Kidney (tissue), 14 donors: ENCODE data around the gene BCL7A. TPM values are rescaled to one million over a fixed set of nuclear protein-coding genes. Genes with fewer than 3 reads are reported as not detected.

Experiments used
- DNase-seq, 5 donors: peaks; one replicate each; pipeline ENCODE4 v3.0.0-alpha.2; 2013 to 2020
- FAIRE-seq: peaks from 2 replicates; lab custom pipeline; 2012; peaks lifted over from hg19 to GRCh38; lab: Jason Lieb, UNC
- H3K27ac ChIP-seq, 2 donors: one replicate each; pipeline ENCODE4 v1.7.0; 2013; ENCODE audit warnings: low read depth in 2 of 2, low read length in 2 of 2, inconsistent platforms in 1 of 2
- H3K27me3 ChIP-seq: one replicate; pipeline ENCODE4 v1.7.1; 2013; ENCODE audit warnings: low read length, inconsistent platforms; ENCODE audit not compliant: control insufficient read depth, insufficient read depth
- H3K36me3 ChIP-seq, 3 donors: one replicate each; pipeline versions ENCODE4 v1.7.0 to v1.7.1; 2013; ENCODE audit warnings: low read length in 3 of 3, control low read depth in 1 of 3, inconsistent platforms in 1 of 3; ENCODE audit not compliant: insufficient read depth in 3 of 3, control insufficient read depth in 2 of 3
- H3K4me1 ChIP-seq, 3 donors: one replicate each; pipeline versions ENCODE4 v1.7.0 to v1.7.1; 2013; ENCODE audit warnings: low read length in 3 of 3, inconsistent platforms in 1 of 3, low read depth in 1 of 3; ENCODE audit not compliant: control insufficient read depth in 2 of 3, insufficient read depth in 2 of 3
- H3K4me3 ChIP-seq, 3 donors: one replicate each; pipeline versions ENCODE4 v1.7.0 to v1.8.1; 2013; ENCODE audit warnings: low read length in 3 of 3, control low read depth in 1 of 3, inconsistent platforms in 1 of 3
- H3K9ac ChIP-seq, 3 donors: one replicate each; pipeline versions ENCODE4 v1.7.0 to v1.7.1; 2013; ENCODE audit warnings: low read length in 3 of 3, control low read depth in 1 of 3, inconsistent platforms in 1 of 3
- H3K9me3 ChIP-seq, 3 donors: one replicate each; pipeline versions ENCODE4 v1.7.0 to v1.7.1; 2013; ENCODE audit warnings: low read length in 3 of 3, control low read depth in 1 of 3, inconsistent platforms in 1 of 3; ENCODE audit not compliant: control insufficient read depth in 2 of 3, insufficient read depth in 1 of 3
- intact Hi-C: fragments of 100-400 bp; cut with DNase I; formaldehyde crosslinking; loops from one replicate; pipeline ENCODE4 v1.11.1; 2022
- polyA plus RNA-seq: library from polyadenylated mRNA; stranded (reverse); fragments of 350-450 nt; fragmentation: Illumina TruSeq; extraction: RNeasy Lipid Tissue Mini Kit (QIAGEN cat#74804); gene quantifications from one replicate; pipeline ENCODE4 v1.2.3, GENCODE V29; 2014; ENCODE audit warnings: low read depth, low replicate concordance; ENCODE audit not compliant: insufficient read depth
- total RNA-seq: library from RNA; stranded (reverse); fragmentation: NEBNext Ultra II Directional; extraction: Animal tissue kit (Norgen Biotek cat#: 25700); gene quantifications from one replicate; pipeline ENCODE4 v1.2.1, GENCODE V29; 2021
- TF ChIP-seq, protein P1 (sequence below): IDR thresholded peaks from 3 replicates; pipeline ENCODE4 v1.5.1; 2012; ENCODE audit warnings: mild to moderate bottlenecking, moderate library complexity, borderline replicate concordance; ENCODE audit not compliant: insufficient read depth; ENCODE audit errors: extremely low read depth
- donor health status: control.
- donor health status: control.
- donor health status: control.
- donor health status: control.
- donor health status: control.
- donor health status: DM: yes; HTN: yes; CAD: no.
- donor health status: Normal renal cell carcinoma (clear cell type).

The BCL7A gene
- total and polyA plus RNA-seq, 2 donors from 2014 or later = 6.8 to 22.7 TPM

DNA sequence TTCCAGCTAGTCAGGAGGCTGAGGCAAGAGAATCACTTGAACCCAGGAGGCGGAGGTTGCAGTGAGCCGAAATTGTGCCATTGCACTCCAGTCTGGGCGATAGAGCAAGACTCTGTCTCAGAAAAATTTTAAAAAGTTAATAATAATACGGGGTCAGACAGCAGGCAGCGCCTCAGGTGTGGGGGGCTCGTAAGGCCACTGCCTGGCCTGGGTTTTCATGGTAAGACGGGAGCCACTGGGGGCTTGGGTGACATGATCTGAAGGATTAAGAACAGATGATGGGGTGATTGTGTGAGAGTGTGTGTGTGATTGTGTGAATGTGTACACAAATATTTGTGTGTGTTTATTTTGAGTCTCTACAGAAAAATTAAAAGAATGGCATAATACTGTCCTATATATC is 23.6 kb downstream of the BCL7A start:
- FAIRE-seq (no peak), DNase-seq (no peak)
- H3K4me3 ChIP-seq = no peak overlapping the region
- no peak overlapping the region for H3K27ac ChIP-seq
- H3K27me3 ChIP-seq = no peaks in the 10 kb centered on the region
- TF ChIP-seq, protein P1, sequence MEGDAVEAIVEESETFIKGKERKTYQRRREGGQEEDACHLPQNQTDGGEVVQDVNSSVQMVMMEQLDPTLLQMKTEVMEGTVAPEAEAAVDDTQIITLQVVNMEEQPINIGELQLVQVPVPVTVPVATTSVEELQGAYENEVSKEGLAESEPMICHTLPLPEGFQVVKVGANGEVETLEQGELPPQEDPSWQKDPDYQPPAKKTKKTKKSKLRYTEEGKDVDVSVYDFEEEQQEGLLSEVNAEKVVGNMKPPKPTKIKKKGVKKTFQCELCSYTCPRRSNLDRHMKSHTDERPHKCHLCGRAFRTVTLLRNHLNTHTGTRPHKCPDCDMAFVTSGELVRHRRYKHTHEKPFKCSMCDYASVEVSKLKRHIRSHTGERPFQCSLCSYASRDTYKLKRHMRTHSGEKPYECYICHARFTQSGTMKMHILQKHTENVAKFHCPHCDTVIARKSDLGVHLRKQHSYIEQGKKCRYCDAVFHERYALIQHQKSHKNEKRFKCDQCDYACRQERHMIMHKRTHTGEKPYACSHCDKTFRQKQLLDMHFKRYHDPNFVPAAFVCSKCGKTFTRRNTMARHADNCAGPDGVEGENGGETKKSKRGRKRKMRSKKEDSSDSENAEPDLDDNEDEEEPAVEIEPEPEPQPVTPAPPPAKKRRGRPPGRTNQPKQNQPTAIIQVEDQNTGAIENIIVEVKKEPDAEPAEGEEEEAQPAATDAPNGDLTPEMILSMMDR = no peak
- H3K9ac ChIP-seq = no peak overlapping the region
- intact Hi-C loops = no loop called here
- peaks cover 0 to 17% (median 4%) of the 10 kb centered on the region in 3 donors for H3K4me1 ChIP-seq
- no peaks in the 10 kb centered on the region for H3K9me3 ChIP-seq
- peaks cover 0 to 20% (median 2%) of the 10 kb centered on the region in 3 donors for H3K36me3 ChIP-seq

DNA sequence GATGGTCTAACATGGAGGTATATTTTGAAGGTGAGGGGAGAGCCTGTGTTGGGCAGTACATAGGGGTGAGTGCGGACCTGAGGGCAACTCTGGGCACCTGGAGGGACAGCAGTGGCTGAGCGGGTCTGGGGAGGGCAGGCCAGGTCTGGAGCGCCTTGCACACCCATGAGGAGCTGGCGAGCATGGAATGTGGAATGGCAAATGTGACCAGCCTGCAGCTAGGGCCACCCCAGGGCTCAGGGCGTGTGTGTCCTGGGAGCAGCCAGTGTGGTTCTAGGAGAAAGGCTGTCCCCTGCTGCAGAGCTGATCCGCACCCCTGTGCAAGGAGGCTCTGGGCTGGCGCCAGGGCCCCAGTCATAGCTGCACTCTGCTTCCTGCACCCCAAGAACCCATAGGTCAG is 24.5 kb downstream of the BCL7A start:
- no peak overlapping the region for H3K9ac ChIP-seq
- no peaks in the 10 kb centered on the region for H3K27me3 ChIP-seq
- H3K9me3 ChIP-seq = no peaks in the 10 kb centered on the region
- intact Hi-C loops = no loop called here
- no peak overlapping the region for H3K27ac ChIP-seq
- peaks cover 0 to 20% (median 2%) of the 10 kb centered on the region in 3 donors for H3K36me3 ChIP-seq
- no peak for DNase-seq
- peaks cover 0 to 19% (median 8%) of the 10 kb centered on the region in 3 donors for H3K4me1 ChIP-seq
- no peak overlapping the region for H3K4me3 ChIP-seq
- TF ChIP-seq, protein P1 = no peak
- FAIRE-seq = no peak

DNA sequence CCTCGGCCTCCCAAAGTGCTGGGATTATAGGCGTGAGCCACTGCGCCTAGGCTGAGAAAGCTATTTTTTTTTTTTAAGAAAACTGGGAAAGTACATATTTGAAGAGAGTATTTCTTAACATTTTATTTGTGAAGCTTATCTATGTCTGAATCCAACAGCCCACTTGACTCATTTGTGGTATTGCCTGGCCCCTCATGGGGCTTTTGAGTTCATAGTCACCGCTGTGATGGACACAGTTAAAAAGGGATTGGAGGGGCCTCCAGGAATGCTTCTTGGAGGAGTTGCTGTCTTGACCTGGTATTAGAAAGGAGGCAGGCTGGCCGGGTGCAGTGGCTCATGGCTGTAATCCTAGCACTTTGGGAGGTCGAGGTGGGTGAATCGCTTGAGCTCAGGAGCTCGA is 26.5 kb downstream of the BCL7A start:
- no peak overlapping the region for H3K9ac ChIP-seq
- H3K27me3 ChIP-seq = no peaks in the 10 kb centered on the region
- intact Hi-C loops = no loop called here
- DNase-seq (no peak), FAIRE-seq (no peak)
- TF ChIP-seq, protein P1 = no peak
- H3K9me3 ChIP-seq = no peaks in the 10 kb centered on the region
- no peak overlapping the region for H3K4me3 ChIP-seq
- H3K36me3 ChIP-seq = peaks cover 0 to 20% (median 2%) of the 10 kb centered on the region in 3 donors
- H3K4me1 ChIP-seq = peaks cover 0 to 15% (median 9%) of the 10 kb centered on the region in 3 donors
- no peak overlapping the region for H3K27ac ChIP-seq

DNA sequence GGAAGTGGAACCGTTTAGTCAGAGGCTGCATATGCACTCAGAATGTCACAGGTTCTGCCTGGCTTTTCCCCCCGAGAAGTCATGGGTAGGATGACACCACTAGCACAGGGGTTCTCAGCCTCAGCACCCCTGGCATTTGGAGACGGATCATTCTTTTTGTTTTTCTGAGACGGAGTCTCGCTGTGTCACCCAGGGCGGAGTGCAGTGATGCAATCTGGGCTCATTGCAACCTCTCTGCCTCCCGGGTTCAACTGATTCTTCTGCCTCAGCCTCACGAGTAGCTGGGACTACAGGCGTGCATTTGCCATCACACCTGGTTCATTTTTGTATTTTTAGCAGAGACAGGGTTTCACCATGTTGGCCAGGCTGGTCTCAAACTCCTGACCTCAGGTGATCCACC is 28.1 kb downstream of the BCL7A start:
- no peak overlapping the region for H3K27ac ChIP-seq
- no peak overlapping the region for H3K9ac ChIP-seq
- H3K4me1 ChIP-seq = peaks cover 0 to 21% (median 8%) of the 10 kb centered on the region in 3 donors
- no peaks in the 10 kb centered on the region for H3K9me3 ChIP-seq
- no peak overlapping the region for H3K4me3 ChIP-seq
- TF ChIP-seq, protein P1 = no peak
- FAIRE-seq = no peak
- DNase-seq = no peak
- intact Hi-C loops = no loop called here
- peaks cover 0 to 13% (median 2%) of the 10 kb centered on the region in 3 donors for H3K36me3 ChIP-seq
- H3K27me3 ChIP-seq = no peaks in the 10 kb centered on the region
